ENCODE data around the gene SLC7A7.

DNA sequence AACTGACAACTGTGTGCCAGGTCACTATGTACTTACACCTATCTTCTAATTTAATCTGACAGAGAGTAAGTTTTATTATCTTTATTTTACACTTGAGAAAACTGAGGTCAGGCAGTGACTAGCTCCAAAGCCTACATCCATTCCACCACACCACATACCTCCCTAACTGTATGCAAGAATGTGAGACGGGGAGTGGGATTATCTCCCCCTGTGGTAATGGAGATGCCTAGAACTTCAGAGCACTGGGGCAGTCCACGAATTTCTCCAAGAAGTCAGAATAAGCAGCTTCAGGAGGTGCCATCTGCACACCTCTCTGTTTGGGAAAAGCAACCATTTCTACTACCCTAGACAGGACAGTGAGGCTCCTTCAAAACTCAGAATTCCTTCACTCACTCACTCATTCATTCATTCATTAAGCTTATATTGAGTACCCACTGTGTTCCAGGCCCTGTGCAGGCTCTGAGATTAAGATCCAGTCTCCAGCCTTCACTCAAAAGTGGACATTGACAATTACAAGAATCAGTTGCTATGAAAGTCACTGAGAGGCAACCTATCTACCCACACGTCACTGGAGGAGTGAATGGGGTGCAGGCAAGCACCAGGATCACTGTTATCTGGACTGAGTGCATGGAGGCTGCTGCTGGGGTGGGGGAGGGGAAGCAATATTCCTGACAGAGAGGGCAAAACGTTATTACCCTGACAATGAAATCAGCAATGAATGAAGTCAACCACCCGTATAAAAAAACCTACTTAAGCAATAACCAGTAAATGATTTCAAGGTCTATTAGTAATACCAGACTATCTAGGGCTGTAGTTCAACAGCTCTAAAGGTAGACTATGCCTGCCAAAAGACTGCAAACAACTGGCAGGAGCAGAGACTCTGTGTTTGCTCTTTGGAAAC lies 18.0 kb downstream of the SLC7A7 start:
- TF ChIP-seq, protein P1, sequence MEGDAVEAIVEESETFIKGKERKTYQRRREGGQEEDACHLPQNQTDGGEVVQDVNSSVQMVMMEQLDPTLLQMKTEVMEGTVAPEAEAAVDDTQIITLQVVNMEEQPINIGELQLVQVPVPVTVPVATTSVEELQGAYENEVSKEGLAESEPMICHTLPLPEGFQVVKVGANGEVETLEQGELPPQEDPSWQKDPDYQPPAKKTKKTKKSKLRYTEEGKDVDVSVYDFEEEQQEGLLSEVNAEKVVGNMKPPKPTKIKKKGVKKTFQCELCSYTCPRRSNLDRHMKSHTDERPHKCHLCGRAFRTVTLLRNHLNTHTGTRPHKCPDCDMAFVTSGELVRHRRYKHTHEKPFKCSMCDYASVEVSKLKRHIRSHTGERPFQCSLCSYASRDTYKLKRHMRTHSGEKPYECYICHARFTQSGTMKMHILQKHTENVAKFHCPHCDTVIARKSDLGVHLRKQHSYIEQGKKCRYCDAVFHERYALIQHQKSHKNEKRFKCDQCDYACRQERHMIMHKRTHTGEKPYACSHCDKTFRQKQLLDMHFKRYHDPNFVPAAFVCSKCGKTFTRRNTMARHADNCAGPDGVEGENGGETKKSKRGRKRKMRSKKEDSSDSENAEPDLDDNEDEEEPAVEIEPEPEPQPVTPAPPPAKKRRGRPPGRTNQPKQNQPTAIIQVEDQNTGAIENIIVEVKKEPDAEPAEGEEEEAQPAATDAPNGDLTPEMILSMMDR (IDR thresholded peaks at IDR 0.05) = no peak
- TF ChIP-seq POLR2A (IDR thresholded peaks at IDR 0.05) = no peak
